Hematopoietic multipotent progenitor cell treated with erythropoietin and hydrocortisone succinate and interleukin-3 and kit ligand, for 17 days (in vitro differentiated cells): ENCODE measurements around the gene EMX2.

ENCODE experiments used
- DNase-seq: peaks from one replicate; pipeline ENCODE4 v3.0.0-alpha.2; 2015; ENCODE audit warnings: low spot score

EMX2 gene

GRCh38 chr10:117544711-117545140 lies 2.2 kb downstream of the EMX2 start:
- DNase-seq, result no peak

DNA sequence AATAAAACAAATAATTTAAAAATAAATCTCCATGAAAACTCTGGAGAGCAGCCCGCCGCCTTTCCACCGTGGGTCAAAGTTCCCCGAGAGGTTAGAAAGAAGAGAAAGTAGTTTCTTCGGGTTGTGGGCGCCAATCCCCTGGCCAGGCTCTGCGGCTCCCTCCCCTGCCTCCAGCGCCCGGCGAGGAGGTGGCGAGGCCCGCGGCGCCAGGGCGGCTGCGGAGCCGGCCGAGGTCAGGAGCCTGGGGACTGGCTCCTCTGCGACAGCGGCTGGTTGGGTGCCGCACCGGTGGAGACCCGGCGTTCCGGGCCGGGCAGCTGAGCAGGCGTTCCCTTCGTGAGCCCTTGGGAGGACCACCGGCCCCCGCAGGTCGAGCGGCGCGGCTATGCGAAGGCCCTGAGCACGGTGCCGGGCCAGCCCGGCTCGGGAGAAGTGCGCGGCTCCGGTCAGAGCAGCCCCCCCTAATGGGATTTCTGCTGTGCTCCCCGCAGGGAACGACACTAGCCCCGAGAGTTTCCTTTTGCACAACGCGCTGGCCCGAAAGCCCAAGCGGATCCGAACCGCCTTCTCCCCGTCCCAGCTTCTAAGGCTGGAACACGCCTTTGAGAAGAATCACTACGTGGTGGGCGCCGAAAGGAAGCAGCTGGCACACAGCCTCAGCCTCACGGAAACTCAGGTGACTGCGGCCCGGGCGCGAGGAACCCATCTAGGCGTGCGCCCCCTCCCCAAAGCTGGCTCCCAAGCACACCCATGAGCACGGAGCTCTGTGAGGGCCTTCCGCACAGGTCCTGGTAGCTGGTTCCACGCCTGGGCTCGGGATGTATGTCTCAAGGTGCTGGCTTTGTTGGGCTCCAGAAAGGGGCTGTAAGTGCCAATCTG lies 2.8 kb downstream of the EMX2 start:
- no peak for DNase-seq

GRCh38 chr10:117546020-117546580 lies 3.6 kb downstream of the EMX2 start:
- DNase-seq, result no peak

GRCh38 chr10:117546581-117547015 lies 4.1 kb downstream of the EMX2 start:
- DNase-seq, result no peak

DNA sequence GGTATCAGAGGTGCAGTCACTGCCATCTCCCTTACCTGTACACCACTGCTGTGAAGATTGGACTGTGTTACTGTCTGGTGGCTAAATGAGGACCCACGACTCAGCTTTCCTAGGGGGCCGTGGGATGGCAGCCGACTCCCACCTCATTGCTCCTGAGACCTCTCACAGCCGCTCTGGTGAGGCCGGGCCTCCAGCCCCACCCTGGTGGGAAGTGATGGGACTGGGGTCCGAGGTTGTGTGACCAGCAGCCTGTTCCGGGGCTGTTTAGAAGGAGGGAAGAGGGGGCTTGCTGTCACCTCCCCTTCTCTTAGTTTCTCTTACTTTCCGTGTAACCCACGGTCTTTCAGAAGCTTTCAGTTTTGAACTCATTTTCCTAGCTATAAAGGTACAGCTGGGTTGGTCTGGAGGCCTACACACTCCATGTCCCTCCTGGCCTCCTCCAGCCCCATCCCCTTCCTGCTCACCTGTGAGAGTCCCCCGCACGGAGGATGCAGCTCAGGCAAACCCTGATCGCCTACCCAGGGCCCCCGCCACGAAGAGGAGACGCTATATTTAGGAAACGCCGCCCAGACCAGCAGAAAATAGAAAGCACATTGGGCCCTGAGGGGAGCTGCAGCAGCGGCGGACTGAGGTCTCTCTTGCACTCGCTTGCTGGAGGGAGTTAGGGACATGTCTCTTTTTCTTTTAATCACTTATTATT lies 4.6 kb downstream of the EMX2 start:
- no peak for DNase-seq

DNA sequence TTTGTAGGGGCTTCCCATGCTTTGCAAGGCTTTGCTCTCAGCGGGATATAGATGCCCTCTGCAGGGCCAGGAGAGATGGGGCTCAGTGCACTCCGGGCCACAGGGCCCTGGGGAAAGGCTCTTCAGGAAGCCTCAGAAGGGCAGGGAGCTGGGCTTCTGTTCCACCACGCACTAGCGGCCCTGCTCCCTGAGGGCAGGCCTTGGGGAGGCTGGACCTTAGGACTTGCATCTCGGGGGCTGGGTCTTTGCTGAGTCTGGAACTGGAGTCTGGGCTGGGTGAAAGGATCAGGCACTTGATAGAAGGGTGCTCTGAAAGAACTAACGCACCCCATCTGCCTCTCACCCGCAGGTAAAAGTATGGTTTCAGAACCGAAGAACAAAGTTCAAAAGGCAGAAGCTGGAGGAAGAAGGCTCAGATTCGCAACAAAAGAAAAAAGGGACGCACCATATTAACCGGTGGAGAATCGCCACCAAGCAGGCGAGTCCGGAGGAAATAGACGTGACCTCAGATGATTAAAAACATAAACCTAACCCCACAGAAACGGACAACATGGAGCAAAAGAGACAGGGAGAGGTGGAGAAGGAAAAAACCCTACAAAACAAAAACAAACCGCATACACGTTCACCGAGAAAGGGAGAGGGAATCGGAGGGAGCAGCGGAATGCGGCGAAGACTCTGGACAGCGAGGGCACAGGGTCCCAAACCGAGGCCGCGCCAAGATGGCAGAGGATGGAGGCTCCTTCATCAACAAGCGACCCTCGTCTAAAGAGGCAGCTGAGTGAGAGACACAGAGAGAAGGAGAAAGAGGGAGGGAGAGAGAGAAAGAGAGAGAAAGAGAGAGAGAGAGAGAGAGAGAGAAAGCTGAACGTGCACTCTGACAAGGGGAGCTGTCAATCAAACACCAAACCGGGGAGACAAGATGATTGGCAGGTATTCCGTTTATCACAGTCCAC lies 5.4 kb downstream of the EMX2 start:
- DNase-seq, result no peak

DNA sequence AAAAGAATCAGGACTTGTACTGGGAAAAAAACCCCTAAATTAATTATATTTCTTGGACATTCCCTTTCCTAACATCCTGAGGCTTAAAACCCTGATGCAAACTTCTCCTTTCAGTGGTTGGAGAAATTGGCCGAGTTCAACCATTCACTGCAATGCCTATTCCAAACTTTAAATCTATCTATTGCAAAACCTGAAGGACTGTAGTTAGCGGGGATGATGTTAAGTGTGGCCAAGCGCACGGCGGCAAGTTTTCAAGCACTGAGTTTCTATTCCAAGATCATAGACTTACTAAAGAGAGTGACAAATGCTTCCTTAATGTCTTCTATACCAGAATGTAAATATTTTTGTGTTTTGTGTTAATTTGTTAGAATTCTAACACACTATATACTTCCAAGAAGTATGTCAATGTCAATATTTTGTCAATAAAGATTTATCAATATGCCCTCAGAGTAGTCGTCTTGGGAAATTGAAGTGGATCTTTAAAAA lies 6.6 kb downstream of the EMX2 start:
- DNase-seq, result no peak

DNA sequence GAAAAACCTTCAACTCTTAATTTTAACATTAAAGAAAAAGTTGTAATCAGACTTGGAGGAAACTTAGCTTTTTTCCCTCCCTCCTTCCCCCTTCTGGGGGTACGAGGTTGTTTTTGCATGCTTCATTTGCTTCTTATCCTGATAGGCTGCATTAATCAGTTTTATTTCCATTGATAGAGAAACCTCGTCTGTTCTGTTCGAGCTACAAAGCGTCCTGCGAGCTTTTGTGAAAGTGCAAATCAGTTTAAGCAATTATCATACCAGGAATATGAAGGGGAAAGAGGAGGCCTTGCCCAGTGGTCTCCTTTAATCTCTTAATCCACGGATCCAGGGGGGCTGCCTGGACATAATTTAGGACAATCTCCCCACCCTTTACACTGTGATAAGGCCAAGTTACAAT lies 7.5 kb downstream of the EMX2 start:
- no peak for DNase-seq

DNA sequence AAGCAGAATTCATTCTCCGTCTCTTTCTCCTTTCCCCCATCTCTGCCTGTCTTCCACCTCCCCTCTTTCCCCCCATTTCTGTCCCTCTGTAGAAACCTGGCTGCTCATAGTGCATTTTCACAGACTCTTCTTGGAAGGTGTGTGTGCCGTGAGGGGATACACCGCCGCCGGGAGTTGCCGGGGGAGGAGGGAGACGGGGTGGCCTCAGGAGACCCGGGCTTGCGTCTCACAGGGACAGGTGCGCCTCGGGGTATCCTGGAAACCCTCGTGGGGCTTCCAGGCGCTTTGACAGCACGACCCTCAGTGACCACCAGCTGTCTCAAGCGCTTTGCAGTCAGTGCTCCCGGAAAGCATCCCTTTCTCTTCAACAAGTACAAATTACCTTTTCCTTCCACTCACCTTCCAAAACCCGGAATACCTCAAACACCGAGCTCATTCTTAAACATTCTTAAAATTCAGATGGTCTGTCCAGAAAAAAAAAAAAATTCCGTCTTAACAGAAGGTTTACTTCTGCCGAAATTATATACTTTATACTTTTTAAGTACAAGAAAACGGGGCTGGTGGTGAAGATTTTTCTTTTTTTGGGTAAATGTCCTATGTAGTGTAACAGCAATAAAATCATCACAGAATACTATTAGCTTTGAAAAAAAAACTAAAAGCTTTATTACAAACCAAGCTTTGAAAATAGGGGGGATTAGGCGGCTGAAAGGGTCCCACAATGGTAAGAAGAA lies 8.2 kb downstream of the EMX2 start:
- no peak for DNase-seq

GRCh38 chr10:117551330-117552155 lies 9.0 kb downstream of the EMX2 start:
- DNase-seq, result no peak

DNA sequence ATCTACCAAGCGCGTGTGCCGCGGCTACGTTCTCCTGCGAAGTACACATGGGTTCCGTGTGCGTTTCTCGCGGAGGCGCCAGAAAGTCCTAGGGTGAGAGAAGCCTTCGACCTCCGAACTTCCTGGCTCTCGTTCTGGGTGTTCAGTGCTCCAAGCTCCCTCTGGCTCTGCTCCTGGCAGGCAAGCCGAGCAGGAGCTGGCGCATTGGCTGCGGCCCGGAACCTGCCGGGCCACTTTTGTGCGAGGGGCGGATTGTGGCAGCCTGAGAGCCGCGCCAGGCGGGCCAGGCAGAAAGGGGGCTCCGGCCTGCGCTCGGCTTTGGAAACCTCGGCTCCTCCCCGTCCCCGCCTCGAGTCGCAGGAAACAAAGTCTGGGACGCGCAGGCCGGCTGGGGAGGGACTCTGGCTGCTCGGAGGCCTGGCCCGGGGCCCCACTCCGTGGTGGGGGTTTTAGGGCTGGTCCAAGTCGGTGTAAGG lies 9.6 kb downstream of the EMX2 start:
- DNase-seq, result no peak

- no peak for DNase-seq
Observed at GRCh38 chr10:117552701-117553141, 10.2 kb downstream of the EMX2 start.

DNA sequence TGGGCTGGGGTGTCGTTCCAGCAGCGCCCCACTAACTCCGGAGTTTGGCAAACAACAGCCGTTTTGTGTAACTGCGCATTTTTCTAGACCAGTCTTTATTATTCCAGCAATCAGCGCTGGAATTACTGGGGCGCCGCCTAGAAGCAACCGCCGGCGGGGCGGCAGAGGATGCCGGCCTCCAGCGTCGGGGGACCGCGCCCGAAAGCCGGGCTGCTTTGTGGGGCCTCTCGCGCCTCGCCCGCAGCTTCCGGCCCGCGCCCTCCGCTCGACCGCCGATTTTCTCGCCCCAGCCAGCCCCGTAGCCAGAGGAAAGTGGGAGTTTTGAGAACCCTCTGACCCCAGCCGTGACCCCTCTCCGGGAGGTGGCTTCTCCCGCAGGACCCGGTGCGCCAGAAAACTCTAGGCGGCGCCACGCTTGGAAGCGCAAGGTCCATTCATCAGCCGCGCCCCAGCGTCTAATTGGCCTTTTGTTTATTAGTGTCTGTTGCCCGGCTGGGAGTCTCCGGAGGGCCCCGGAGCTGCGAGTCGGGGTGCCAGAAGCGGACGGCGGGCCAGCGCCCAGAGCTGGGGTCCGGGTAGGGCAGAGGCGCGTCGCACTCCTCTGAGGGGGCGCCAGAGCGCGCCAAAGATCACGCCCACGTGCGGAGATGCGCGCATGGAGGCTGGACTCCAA lies 10.7 kb downstream of the EMX2 start:
- no peak for DNase-seq

GRCh38 chr10:117553815-117554172 lies 11.2 kb downstream of the EMX2 start:
- DNase-seq, result no peak

DNA sequence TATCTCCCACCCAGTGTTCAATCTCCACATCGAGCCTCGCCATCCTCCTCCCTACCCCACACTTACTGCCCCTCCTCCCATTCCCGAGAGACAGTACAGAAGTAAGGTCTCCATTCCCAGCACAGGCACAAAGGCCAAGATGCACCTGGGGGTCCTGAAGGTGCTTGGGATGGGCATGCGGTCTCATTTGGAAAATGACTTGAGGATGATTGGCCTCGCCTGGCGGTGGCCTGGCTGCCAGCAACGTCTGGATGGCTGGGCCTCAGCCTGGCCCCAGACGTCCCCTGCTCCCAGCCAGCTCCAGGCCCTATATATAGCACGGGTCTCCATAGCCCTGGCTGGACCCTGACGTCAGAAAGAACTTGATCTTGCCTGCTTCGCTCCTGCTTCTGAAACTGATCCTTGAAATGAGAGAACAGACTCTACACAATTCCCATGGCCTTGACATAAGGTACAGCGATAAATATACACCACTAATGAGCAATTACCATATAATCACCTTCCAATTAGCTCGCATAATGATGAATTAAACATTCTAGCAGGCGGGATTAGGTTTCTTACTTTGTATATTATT lies 11.8 kb downstream of the EMX2 start:
- DNase-seq, result no peak

GRCh38 chr10:117555017-117555416 lies 12.5 kb downstream of the EMX2 start:
- DNase-seq, result no peak

DNA sequence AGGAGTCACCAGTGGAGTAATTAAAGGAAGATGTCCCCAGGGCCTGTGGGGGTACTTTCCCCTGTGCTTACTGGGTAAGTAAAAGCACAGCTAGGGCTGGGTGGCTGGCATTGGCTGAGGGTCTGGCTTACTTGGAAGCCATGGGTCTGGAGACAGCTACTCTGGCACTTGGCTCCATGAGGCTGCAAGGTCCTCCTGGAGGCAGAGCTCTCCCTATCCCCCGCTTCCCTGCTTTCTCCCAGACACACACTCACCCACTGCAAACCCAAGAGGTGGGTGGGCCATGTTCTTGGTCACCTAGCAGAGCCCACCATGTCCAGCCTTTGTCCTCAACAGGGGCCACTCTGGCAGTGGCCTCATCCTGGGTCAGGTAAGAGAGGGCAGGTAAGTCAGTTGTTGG lies 13.3 kb downstream of the EMX2 start:
- no peak for DNase-seq

DNA sequence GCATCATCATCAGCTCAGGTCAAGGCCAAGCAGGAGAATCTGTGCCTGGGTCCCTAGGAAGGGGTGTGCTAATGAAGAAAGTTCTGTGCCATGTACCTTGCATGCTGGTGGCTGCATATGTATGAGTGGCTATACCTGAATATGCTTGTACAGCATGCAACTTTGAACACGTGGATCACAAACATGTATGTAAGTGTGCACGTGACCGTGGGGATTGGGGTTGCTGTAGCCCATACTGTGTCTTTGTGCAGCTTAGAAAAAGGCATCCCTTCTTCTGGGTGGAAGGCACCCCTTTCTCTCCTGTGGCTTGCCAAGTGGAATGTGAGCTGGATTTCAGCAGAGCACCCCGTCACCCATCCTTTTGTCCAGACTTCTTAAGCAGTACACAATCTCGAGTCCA lies 13.8 kb downstream of the EMX2 start:
- DNase-seq, result no peak

DNA sequence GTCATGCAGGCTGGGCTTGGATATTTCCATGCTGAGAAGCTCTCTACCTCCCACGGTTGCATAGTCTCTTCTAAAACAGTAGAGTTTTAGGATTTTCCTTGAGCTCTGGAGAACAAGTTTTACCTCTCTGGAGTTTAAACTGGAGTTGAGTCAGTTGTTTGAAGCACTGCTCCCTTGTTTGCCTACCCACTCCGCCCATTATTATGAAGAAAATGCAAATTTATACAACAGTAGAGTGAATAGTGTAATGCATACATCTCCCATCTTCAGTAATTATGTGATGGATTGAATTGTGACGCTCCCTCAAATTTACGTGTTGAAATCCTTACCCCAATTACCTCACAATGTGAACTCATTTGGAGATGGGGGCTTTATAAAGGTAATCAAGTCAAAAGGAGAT lies 17.2 kb downstream of the EMX2 start:
- DNase-seq, result no peak
